Lower lobe of right lung (tissue), 2 donors: ENCODE results near the gene DRGX. TPM values are rescaled to one million over a fixed set of nuclear protein-coding genes. Genes with fewer than 3 reads are reported as not detected.

ENCODE experiments used
- ATAC-seq, 2 donors: fragments of 200-7000 bp; cut with Tn5 transposase; one replicate each; pipeline ENCODE4 v1.9.1; 2020 to 2022; ENCODE audit warnings: mild to moderate bottlenecking in 2 of 2, moderate library complexity in 2 of 2
- DNase-seq: peaks from one replicate; pipeline ENCODE4 v3.0.0-alpha.2; 2020
- H3K27ac ChIP-seq: fragments of 200-600 bp; one replicate; pipeline ENCODE4 v1.8.0; 2022
- H3K27me3 ChIP-seq: fragments of 200-600 bp; one replicate; pipeline ENCODE4 v1.8.0; 2022; ENCODE audit warnings: low read depth
- H3K36me3 ChIP-seq: fragments of 200-600 bp; one replicate; pipeline ENCODE4 v1.8.0; 2022; ENCODE audit warnings: mild to moderate bottlenecking
- H3K4me1 ChIP-seq: fragments of 200-600 bp; one replicate; pipeline ENCODE4 v1.8.0; 2022
- H3K4me3 ChIP-seq: fragments of 200-600 bp; one replicate; pipeline ENCODE4 v1.8.0; 2022; ENCODE audit warnings: mild to moderate bottlenecking
- H3K9me3 ChIP-seq: fragments of 200-600 bp; one replicate; pipeline ENCODE4 v1.8.0; 2022
- intact Hi-C: fragments of 100-400 bp; cut with DNase I; formaldehyde crosslinking; loops from one replicate; pipeline ENCODE4 v1.11.0; 2022
- total RNA-seq: library from RNA; stranded (reverse); fragmentation: NEBNext Ultra II Directional; extraction: Animal tissue kit (Norgen Biotek cat#: 25700); gene quantifications from one replicate; pipeline ENCODE4 v1.2.1, GENCODE V29; 2021
- TF ChIP-seq, protein P1 (sequence below): fragments of 200-600 bp; IDR thresholded peaks from one replicate; pipeline ENCODE4 v1.8.0; 2022; ENCODE audit warnings: antibody characterized with exemption, mild to moderate bottlenecking
- donor health status: DM: no; HTN: yes; CAD: no; lungs with severe emphysema.

Gene DRGX
- total RNA-seq, 1 donor from 2014 or later, result not detected

DNA sequence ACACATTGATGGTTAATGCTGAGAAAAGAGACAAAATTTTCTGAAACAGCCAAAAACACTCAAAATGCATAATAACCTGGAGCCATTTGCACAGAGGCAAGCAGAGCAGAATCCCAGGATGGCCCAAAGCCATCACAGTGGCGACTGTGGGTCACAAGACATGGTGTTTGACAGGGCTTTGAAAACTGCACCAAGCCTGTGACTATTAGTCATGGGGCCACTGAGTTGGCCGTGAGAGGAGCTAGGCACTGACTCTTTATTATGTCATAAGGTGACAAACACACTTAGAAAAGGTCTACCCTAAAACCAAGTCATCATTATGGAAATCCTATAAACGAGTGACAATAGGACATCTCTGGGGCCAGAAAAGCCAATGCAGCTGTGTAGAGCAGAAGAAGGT, 23.9 kb downstream of the DRGX start:
- H3K27ac ChIP-seq, result no peak overlapping the region
- TF ChIP-seq, protein P1, sequence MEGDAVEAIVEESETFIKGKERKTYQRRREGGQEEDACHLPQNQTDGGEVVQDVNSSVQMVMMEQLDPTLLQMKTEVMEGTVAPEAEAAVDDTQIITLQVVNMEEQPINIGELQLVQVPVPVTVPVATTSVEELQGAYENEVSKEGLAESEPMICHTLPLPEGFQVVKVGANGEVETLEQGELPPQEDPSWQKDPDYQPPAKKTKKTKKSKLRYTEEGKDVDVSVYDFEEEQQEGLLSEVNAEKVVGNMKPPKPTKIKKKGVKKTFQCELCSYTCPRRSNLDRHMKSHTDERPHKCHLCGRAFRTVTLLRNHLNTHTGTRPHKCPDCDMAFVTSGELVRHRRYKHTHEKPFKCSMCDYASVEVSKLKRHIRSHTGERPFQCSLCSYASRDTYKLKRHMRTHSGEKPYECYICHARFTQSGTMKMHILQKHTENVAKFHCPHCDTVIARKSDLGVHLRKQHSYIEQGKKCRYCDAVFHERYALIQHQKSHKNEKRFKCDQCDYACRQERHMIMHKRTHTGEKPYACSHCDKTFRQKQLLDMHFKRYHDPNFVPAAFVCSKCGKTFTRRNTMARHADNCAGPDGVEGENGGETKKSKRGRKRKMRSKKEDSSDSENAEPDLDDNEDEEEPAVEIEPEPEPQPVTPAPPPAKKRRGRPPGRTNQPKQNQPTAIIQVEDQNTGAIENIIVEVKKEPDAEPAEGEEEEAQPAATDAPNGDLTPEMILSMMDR, result no peak
- ATAC-seq (no peak), DNase-seq (no peak)
- no peaks in the 10 kb centered on the region for H3K9me3 ChIP-seq
- H3K4me3 ChIP-seq, result no peak overlapping the region
- H3K4me1 ChIP-seq, result no peaks in the 10 kb centered on the region
- H3K27me3 ChIP-seq, result no peaks in the 10 kb centered on the region
- no peaks in the 10 kb centered on the region for H3K36me3 ChIP-seq
- intact Hi-C loops, result no loop called here

DNA sequence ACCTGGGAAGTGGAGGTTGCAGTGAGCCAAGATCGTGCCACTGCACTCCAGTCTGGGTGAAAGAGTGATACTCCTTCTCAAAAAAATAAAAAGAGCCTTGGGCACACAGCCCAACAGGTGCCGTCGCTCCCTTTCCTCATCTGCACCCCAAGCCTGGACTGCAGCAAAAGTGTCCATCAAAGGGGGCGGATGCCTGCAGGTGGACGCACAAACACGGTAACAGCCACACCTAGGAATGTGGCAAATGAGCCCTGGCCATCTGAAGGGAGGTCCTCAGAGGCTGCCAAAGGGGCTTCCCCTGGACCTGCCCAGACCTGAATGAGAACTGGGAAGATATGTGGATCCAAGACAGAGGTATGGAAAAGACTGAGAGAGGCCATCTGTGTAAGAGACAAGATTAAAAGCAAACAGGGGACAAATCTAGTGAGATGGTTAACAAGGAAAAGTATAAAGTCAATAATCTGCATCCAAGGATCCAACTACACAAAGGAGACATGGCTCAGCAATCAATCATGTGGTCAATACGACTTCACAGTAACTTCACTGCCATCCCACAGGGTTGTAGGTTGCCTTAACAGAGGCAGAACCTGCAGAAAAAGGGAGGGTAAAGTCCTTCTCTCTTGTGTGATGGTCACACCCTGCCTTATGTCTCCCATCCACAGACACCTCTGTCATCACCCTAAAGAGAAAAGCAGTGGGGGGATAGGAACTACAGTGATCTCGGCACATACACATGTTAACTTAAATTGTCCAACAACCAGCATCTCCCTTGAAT, 25.4 kb downstream of the DRGX start:
- Histone ChIP-seq H3K4me1 (no peaks in the 10 kb centered on the region), H3K27me3 (no peaks in the 10 kb centered on the region), H3K9me3 (no peaks in the 10 kb centered on the region), H3K27ac (no peak overlapping the region), H3K36me3 (no peaks in the 10 kb centered on the region), H3K4me3 (no peak overlapping the region)
- intact Hi-C loops, result no loop called here
- TF ChIP-seq, protein P1, result no peak
- ATAC-seq, result no peak
- no peak for DNase-seq

DNA sequence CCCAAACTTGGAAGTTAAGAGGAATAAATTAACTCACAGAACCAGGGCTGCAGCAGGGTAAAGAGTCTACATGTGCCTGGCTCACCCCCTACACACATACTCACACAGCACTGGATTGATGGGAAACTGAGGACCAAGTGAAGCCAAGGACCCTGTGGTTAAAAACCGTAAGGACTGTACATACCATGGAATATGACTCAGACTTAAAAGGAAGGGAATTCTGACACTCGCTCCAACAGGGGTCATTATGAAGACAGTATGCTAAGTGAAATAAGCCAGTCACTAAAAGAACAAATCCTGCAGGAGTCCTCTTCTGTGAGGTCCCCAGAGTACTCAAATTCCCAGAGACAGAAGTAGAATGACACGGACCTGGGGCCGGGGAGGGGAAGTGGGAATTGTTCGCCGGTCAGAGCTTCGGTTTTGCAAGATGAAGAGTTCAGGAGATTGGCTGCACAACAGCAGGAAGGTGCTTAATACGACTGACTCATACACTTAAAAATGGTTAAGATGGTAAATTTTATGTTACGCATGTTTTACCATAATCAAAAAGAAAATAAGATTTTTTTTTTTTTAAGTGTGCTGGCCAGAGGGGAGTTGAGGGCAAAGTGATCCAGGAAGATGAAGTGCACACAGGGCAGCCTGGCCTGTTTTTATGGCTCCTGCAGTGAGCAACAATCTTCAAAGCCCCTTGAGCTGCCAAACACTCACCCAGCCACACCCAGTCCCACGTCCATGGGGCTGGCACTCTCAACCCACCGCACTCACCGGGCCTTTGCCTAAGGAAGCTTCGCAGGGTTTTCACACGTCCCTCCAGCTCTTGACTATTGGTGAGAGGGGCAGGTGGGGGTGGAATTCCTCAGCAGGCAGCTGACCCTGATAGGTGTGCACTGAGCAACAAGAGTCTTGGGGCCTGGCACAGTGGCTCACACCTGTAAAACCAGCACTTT, 26.4 kb downstream of the DRGX start:
- H3K27ac ChIP-seq, result no peak overlapping the region
- no peaks in the 10 kb centered on the region for H3K9me3 ChIP-seq
- H3K4me3 ChIP-seq, result no peak overlapping the region
- H3K36me3 ChIP-seq, result no peaks in the 10 kb centered on the region
- TF ChIP-seq, protein P1, result no peak
- no peaks in the 10 kb centered on the region for H3K4me1 ChIP-seq
- peak; percentile 85 to 92 for ATAC-seq
- intact Hi-C loops, result no loop called here
- H3K27me3 ChIP-seq, result no peaks in the 10 kb centered on the region
- DNase-seq, result peak; percentile 80

DNA sequence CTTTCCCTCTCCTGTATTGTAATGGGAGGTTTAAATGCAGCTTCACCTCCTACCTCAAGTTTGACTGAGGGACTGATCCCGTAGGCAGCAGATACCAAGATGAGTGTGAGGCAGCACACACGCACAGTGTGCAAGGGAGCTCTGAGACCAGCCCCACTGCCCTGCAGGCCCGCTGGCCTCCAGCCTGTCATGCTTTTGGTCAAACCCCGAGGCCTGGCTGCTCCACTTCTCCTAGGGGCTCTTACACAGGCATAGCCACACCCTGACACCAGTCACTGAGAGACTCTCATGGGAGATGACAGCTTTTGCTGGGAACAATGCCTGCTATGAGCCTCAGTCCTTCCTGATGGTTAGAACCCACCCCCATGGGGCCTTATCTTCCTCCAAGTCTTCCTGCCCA, 27.6 kb downstream of the DRGX start:
- H3K27me3 ChIP-seq, result no peaks in the 10 kb centered on the region
- no peak overlapping the region for H3K27ac ChIP-seq
- no peaks in the 10 kb centered on the region for H3K4me1 ChIP-seq
- H3K36me3 ChIP-seq, result no peaks in the 10 kb centered on the region
- intact Hi-C loops, result no loop called here
- ATAC-seq (no peak), DNase-seq (no peak)
- TF ChIP-seq, protein P1, result no peak
- H3K9me3 ChIP-seq, result no peaks in the 10 kb centered on the region
- H3K4me3 ChIP-seq, result no peak overlapping the region

DNA sequence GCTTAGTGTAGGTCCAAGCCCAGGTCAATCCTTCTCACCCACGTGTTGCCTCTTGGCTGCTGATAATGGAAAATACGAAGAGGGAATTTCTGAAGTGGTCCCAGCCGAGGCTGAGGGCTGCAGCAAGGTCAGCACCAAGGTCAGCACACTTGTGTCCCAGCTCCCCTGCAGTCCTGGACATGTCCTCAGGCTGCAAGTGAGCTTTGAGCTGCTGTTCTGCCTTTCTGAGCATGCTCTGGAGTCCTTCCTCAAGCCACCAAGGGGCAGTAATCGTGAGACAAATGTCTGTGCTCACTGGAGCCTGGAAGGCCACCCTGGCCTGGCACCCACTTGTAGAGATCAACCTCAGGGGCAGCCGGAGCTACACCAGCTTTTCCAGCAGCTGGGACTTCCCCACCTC, 28.3 kb downstream of the DRGX start:
- intact Hi-C loops, result no loop called here
- no peaks in the 10 kb centered on the region for H3K27me3 ChIP-seq
- TF ChIP-seq, protein P1, result no peak
- ATAC-seq (no peak), DNase-seq (no peak)
- H3K27ac ChIP-seq, result no peak overlapping the region
- no peaks in the 10 kb centered on the region for H3K36me3 ChIP-seq
- peaks cover 3% of the 10 kb centered on the region for H3K4me1 ChIP-seq
- H3K9me3 ChIP-seq, result no peaks in the 10 kb centered on the region
- H3K4me3 ChIP-seq, result no peak overlapping the region
